GM21390 (cell line): ENCODE results near the gene LMOD1.
"Not testable (repeated sequence)": the region's sequence is repeated elsewhere in the genome, so short reads cannot be mapped to it uniquely, and the experiment has no call there.

Experiments
- ATAC-seq: cut with Tn5 transposase; IDR thresholded peaks from one replicate; pipeline ENCODE4 v1.9.1; 2021; ENCODE audit not compliant: unreplicated experiment

LMOD1 gene

DNA sequence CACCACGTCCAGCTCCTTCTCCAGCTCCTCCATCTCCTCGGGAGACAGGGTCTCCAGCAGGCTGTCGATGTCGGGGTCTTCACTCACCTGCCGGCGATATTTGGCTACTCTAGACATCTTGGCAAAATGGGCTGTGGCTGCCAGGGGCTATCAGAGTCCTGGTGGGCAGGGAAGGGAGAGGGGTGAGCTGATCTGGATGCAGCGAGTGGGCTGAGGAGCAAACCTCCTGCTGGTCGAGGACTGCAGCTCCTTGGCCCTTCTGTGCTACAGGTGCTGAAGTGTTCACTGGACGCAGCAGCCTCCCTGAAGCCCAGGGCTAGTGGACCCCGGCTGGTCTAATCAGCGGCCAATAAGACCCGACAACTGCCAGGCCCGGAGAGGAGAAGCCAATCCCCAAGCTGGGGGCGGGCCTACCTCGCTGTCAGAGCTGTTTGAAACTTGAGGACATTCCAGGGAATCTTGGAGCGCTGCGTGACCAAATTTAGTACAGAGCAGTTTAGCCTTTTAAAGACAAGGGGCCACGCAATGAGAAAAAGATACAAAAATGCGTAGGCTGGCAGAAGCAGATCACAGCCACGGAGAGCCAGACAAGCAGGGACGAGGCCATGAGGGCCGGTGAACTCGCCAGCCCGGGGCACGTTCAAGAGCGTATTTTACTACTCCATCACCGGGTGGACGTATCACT lies at the start of gene LMOD1:
Gene LMOD1, minus strand, starts transcription at position 325 of the 685 bp plus-strand sequence. Its CDS starts 208 bp downstream, at position 117.
- no peak for ATAC-seq

GRCh38 chr1:201990427-201990826 lies 44.1 kb upstream of the LMOD1 start:
- ATAC-seq = no peak

DNA sequence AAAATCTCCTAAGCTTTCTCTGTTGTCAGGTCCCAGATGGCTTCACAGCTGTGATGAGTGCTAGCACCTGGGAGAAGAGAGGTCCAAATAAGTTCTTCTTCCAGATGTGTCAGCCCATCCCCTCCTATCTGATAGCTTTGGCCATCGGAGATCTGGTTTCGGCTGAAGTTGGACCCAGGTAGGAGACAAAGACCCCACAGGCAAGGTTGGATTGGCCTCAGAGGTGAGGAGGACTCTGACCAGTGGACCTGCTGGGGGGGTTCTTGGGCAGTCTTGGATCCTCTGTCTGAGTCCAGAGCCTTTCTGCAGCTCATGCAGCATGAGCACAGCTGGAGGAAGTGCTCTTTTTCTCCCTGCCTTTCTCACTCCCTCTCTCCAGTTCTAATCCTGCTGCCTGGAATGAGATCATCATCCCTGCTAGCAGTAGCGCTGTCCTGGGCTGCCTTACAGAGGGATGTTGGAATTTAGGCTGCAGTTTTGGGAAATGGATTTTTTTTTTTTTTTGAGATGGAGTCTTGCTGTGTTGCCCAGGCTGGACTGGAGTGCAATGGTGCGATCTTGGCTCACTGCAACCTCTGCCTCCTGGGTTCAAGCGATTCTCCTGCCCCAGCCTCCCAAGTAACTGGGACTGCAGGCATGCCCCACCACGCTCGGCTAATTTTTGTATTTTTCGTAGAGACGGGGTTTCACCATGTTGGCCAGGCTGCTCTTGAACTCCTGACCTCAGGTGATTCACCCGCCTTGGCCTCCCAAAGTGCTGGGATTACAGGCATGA lies 43.2 kb upstream of the LMOD1 start:
- no peak for ATAC-seq

DNA sequence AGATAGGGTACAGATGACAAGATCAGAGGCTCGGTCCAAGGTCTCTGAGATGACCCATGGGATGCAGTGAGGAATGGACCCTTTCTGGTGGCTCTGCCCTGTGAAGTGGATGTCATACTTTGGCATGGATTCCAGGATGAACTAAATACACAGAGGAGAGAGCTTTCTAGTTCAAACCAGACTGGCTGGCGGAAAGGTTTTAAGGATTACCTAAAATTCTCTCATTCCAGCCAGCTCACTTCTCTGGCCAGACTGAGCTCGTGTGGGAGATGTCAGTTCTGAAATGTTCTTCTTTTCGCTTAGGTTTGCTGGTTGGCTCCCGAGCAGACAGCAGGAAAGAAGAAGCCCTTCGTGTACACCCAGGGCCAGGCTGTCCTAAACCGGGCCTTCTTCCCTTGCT lies 42.3 kb upstream of the LMOD1 start:
- no peak for ATAC-seq

GRCh38 chr1:201985355-201985754 lies 39.0 kb upstream of the LMOD1 start:
- no peak for ATAC-seq

DNA sequence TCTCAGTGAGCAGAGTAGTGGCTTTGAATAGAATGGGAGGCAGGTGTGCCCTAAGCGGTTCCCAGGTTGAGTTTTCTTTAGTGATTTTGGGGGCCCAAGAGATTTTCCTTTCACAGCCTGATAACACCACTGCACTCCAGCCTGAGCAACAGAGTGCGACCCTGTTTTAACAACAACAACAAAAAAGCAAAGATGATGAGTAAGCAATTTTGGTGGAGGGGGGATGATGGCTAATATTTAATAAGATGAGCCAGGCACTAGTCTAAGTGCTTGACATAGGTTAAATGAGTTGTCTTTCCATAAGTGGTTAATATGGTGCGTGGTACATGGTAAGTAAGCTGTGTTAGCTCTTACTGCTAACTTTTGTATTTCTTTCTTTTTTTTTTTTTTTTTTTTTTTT lies 38.1 kb upstream of the LMOD1 start:
- ATAC-seq = no peak

DNA sequence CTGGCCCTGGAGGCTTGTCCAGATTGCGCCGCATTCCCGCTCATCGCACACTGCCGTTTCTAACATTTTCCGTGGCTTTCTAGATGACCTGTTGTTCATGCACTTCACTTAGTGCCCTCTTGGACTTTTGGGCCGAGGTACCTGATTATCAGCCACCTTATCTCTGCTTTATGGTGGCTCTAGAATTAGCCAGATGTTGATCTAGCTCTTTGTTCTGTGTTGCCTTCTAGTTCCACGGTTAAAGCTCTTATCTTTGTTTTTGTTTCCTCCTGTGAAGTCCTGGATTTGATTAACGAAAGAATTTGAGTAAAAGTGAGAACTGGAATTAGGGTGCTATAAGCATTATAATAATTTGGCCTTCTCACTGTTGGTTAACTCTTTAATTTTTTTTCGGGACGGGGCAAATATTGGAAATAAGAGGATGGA lies 37.0 kb upstream of the LMOD1 start:
- ATAC-seq = no peak

DNA sequence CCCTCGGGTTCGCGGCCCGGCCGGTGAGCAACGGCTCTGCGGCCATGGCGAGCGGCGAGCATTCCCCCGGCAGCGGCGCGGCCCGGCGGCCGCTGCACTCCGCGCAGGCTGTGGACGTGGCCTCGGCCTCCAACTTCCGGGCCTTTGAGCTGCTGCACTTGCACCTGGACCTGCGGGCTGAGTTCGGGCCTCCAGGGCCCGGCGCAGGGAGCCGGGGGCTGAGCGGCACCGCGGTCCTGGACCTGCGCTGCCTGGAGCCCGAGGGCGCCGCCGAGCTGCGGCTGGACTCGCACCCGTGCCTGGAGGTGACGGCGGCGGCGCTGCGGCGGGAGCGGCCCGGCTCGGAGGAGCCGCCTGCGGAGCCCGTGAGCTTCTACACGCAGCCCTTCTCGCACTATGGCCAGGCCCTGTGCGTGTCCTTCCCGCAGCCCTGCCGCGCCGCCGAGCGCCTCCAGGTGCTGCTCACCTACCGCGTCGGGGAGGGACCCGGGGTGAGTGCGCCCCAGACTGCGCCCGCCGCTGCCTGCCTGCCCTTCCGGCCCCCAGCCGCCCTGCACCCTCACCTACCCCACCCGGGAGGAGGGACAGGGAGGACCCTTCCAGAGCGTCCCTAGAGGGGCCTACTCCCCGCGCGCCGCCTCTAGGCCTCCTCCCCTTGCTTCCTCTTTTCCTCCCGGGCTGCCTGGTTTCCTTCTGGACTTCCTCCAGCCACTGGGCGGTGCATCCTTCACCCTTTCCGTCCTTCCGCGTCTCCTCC lies 36.5 kb upstream of the LMOD1 start, which contains the start of gene RNPEP:
Gene RNPEP, plus strand, starts transcription at position 26 of the 757 bp plus-strand sequence. Its CDS starts 19 bp downstream, at position 45.
- peak; percentile 82 for ATAC-seq

DNA sequence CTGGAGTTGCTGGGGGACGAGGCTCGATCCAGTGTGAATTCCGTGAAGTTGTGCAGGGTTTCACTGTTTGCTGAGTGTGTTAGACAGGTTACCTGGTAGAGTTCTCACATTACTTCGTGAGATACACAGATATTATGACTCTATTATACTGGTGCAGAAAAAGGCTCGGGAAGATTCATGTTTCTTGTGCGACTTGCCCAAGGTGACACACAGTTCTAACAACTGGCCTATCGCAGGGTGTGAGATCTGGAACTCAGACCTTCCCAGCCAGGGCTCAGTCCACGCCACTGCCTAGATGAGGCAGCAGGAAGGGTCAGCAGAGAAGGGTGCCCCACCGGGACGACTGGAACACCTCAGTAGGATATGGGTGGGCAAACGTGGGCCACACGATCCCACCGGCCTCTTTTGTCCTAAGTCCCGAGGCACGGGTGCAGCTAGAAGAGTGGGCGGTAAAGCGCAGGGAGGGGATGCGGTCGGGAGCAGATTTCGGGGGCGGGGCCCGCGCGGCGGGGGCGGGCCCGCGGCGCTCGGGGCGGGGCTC lies 35.8 kb upstream of the LMOD1 start:
- peak; percentile 31 for ATAC-seq

DNA sequence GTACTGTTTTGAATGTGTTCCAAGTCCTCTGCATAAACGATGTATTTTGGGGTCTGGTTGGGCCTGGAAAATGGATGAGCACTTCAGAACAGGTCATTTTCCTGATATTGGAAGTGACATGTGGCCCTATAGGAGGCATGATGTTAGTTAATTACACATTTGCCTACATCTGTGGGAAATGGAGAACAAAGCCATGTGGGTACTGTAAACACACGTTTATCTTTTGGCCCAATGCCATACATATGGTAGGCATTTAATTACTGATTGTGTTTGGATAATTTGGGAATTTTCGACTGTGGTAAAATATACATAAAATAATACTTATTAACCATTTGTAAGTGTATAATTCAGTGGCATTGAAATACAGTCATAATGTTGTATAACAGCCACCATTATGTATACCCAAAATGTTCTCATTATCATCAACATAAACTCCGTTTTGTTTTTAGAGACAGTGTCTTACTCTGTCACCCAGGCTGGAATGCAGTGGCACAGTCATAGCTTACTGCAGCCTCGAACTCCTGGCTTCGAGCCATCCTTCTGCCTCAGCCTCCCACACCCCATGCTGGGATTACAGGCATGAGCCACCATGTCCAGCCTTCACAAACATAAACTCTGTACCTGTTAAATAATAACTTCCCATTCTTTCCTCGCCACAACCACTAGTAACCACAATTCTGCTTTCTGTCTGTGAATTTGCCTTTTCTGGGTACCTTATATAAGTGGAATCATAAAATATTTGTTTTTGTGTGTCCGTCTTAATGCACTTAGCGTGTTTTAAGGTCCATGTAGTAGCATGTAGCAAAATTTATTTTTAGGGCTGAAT lies 24.2 kb upstream of the LMOD1 start:
- ATAC-seq = no peak

GRCh38 chr1:201968202-201968925 lies 22.0 kb upstream of the LMOD1 start:
- ATAC-seq = no peak

- ATAC-seq = no peak
Measured at GRCh38 chr1:201966171-201966570, 19.8 kb upstream of the LMOD1 start.

DNA sequence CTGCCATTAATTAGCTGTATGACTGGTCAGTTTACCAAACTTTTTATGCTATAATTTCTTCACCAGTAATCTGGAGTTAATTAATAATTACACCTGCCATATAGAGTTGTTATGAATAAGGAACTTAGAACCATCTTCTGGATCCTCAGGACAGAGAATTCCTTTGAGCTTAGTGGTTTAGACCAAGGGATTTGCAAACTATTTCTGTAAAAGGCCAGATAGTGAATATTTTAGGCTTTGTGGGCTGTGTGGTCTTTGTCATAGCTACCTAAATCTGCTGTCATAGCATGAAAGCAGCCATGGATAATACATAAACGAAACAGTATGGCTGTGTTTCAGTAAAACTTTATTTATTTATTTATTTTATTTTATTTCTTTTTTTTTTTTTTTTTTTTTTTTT lies 17.9 kb upstream of the LMOD1 start:
- no peak for ATAC-seq

- ATAC-seq = not testable (repeated sequence)
Measured at GRCh38 chr1:201962382-201962781, 16.0 kb upstream of the LMOD1 start.

DNA sequence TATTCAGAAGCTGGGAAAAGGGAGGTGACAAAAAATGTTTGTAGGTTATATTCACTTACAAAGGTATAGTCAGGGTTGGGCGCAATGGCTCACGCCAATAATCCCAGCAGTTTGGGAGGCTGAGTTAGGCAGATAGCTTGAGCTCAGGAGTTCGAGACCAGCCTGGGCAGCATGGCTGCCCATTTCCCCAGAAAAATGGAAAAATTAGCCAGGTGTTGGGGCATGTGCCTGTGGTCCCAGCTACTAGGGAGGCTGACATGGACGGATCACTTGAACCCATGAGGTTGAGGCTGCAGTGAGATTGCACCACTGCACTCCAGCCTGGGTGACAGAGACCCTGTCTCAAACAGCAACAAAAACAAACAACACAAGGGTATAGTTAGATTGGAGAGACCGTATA lies 12.0 kb upstream of the LMOD1 start:
- ATAC-seq = no peak

DNA sequence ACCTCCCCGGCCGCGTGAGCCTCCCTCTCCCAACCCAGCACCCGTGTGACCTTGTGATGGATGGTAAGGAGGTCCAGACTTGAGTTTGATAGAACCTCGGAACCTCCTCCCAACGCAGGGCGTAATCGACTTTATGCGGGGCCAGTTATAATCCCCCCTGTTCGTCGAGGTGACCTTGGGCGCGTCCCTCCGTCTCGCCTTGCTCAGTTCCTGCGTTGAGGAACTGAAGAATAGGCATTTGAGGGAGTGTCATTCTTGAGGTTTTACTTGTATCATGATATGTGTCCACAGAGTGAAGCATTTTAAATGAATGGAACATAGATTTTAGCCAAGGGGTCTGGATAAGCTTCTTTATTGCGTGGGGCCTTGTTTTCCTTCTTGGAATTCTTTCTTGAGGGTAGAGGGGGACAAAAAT lies 9.4 kb upstream of the LMOD1 start:
- peak; percentile 32 for ATAC-seq

GRCh38 chr1:201955009-201955728 lies 8.8 kb upstream of the LMOD1 start, which contains the start of gene TIMM17A:
Gene TIMM17A (plus strand): TSS chr1:201955503. CDS start chr1:201955527, 24 bp downstream.
- ATAC-seq = peak; percentile 98

GRCh38 chr1:201954263-201955008 lies 8.1 kb upstream of the LMOD1 start:
- ATAC-seq = no peak
